GM21825 (cell line): ENCODE data around the gene RPS19.

Experiments
- ATAC-seq: cut with Tn5 transposase; IDR thresholded peaks from one replicate; pipeline ENCODE4 v1.9.1; 2021; ENCODE audit warnings: mild to moderate bottlenecking, moderate library complexity; ENCODE audit not compliant: unreplicated experiment

RPS19 gene

DNA sequence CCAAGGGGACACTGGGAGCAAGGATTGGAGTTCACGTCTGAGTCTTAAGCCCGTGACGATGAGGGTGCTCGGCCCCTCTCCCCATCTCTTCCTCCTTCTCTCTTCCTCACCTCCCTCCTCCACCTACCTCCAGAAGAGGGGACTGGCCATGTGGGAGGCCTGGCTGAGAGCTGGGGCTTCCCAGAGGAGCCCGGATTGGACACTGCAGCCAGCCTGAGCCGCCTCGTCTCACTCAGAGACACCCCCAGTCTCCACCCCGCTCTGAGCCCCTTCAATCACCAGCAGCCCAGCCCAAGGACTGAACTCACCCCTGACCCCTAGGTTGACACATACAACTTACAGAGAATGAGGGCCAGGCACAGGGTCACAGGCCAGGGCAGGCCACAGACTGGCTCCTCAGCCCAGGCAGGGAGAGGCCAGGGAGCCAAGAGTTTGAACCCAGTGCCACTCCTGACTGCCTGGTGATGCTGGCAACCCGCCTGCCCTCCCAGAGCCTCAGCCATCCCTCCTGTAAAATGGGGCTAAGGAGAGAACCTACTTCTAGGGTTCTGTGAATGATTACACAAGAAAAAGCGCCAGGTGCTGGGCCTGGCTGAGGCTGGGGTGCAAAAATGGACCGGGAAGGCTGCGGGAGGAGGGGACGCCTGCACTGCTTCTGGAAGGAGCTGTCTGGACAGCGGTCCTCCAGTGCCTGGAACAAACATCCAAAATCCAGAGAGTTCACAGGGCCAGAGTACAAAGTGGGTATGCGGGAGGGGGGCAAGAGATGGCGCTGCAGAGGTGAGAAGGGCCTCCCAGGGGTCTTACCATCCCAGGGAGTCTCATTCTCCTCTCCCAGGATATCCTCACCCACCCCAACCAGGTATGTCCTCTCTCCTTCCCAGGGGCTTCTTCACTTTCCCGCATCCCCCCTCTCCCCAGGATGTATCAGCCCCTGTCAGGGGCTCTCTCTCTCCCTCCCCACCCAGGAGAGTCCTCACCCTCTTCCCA, 18.2 kb downstream of the RPS19 start:
- no peak for ATAC-seq

DNA sequence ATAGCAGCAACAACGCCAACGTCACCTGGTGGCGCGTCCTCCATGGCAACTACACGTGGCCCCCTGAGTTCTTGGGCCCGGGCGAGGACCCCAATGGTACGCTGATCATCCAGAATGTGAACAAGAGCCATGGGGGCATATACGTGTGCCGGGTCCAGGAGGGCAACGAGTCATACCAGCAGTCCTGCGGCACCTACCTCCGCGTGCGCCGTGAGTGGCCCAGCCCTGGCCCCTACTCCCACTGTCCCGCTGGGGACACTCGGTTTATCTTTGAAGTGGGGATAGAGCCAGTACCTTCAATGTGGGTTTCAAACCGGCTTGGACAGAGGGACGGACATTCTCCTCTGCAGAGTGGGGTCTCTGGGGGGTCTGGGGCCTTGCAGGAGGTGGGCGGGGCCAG, 19.0 kb downstream of the RPS19 start:
- no peak for ATAC-seq

DNA sequence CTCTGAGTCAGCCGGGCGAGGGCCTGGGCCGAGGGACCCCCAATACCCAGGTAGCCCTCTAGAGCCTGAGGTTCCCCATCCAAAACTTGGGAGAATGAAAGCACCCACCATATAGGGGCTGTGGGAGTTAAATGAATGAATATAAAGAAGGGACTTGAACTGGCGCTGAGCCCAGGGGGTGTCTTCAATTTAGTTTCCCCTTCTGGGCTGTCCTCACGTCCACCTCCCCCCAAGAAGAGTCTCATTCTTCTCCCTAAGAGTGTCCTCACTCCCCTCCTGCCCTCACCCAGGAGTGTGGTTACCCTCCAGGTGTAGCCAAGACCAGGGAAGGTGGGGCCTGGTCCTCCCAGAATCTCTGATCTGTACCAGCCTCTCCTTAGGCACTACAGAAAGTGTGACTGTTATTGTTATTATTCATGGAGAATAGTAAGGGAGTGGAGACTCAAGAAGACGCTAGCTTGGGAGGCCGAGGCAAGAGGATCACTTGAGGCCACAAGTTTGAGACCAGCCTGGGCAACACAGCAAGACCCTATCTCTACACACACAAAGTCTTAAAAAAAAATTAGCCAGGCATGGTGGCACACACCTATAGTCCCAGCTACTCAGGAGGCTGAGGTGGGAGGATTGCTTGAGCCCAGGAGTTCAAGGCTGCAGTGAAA, 19.7 kb downstream of the RPS19 start:
- no peak for ATAC-seq

DNA sequence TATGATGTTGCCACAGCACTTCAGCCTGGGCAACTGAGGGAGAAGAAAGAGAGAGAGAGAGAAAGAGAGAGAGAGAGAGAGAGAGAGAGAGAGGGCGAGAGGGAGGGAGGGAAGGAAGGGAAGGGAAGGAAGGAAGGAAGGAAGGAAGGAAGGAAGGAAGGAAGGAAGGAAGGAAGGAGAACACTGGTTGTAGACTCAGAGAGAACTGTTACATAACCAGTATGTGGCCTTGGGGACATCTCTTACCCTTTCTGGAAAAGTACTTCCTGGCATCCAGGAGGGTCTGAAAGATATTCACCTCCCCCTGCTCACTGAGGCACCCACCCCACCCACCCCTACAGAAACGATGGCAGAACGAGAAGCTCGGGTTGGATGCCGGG, 20.3 kb downstream of the RPS19 start:
- no peak for ATAC-seq

GRCh38 chr19:41882568-41883462, 22.8 kb downstream of the RPS19 start, which contains the start of gene ARHGEF1:
Gene ARHGEF1, plus strand, starts transcription at chr19:41883184. Its CDS starts 4,899 bp downstream, at chr19:41888083.
- ATAC-seq, result no peak

DNA sequence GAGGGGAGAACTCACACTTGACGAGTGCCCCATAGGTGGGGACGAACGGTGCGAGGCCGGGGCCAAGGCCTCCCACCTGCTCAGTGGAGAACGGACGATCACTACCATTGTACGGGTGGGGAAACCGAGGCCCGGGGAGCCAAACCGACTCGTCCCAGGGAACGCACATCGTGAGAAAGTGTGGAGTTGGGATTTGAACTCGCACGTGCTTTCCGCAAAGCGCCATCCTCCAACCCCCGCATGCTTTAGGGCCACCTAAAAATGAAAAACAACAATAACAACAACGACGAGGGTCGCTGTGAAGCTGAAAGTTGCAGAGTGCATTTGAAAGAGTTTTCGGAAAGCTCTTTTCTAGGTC, 23.4 kb downstream of the RPS19 start:
- no peak for ATAC-seq

- peak; percentile 58 for ATAC-seq
These were observed 24.0 kb downstream of the RPS19 start for GRCh38 chr19:41883821-41884733.

DNA sequence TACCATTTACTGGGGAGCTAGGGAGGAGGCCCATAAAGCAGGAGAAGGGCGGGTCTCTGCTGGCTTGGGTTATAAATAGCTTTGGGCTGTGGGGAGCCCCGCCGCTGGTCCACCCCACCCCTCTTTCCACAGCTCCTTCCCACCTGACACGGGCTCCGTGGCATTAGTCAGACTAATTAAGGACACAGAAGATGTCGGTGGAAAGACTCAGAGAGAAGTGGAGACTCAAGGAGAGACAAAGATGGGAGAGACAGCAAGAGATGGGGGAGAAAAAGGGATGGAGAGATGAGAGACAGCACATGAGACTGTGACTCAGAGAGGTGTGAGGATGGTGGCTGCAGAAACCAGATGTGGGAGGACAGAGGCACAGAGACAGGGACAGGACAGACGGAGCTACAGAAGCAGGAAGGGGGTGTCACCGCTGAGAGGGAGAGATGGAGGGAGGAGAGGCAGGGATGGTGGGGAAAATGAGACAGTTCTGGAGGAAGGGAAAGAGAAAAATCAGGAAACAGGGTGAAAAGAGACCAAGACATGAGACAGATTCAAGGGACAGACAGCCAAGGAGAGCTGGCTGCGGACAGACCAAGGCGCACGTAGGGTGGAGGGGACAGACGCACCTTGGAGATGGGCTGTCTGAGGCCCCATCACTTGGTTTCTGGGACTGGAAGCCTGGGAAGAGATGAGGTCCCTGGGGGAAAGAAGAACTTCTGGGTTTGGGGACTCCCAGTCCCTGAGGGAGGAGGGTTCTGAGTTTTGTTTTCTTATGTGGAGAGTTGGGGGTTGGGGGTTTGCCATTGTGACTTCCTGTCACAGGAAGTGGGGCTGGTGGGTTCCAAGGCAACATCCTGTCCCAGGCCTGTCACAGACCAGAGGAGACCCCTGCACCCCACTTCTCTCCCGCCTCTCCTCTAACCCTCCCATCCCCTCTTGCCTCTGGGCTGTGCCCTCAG, 27.0 kb downstream of the RPS19 start:
- ATAC-seq, result no peak

DNA sequence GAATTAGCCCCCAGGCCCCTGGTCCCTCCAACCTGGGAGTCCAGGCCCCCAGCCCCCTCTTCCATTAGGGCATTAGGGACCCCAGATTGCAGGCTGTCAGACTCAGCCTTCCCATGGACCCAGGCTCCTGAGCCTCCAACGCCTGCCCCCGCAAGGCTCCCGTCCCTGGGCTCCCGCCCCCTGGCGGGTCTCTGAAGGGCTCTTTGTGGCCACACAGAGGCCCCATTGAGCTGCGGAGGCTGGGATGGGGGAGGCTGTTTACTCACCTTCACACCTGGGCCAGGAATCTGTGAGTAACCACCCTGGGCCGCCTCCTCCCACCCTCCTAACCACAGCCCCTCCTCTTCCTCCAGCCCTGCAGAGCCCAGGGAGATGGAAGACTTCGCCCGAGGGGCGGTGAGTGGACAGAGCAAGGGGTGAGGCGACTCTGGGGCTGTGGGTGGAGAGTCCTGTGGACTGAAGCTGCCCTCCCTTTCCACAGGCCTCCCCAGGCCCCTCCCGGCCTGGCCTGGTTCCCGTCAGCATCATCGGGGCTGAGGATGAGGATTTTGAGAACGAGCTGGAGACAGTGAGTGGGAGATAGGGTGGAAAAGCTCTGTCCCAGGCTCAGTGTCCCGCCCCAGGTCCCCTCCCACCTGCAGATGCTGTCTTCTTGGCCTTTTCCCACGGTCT, 27.8 kb downstream of the RPS19 start:
- ATAC-seq, result no peak

GRCh38 chr19:41888926-41889325, 28.9 kb downstream of the RPS19 start:
- no peak for ATAC-seq

DNA sequence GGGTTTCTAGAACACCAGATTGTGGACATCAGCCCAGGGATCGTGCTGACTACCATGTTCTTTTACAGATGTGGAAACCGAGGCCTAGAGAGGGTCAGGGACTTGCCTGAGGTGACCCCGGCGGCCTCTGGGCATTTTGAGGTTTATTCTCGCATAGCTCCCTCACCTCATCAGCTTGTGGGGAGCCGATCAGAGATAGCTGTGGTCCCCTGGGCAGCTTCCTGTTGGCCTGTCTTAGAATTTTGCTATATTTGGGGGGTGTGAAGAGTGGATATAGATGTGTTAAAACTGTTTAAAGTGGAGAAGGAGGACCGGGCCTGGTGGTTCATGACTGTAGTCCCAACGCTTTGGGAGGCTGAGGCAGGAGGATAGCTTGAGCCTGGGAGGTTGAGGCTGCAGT, 29.8 kb downstream of the RPS19 start:
- ATAC-seq, result no peak

- ATAC-seq, result no peak
These were observed 30.9 kb downstream of the RPS19 start for GRCh38 chr19:41890936-41891335.

DNA sequence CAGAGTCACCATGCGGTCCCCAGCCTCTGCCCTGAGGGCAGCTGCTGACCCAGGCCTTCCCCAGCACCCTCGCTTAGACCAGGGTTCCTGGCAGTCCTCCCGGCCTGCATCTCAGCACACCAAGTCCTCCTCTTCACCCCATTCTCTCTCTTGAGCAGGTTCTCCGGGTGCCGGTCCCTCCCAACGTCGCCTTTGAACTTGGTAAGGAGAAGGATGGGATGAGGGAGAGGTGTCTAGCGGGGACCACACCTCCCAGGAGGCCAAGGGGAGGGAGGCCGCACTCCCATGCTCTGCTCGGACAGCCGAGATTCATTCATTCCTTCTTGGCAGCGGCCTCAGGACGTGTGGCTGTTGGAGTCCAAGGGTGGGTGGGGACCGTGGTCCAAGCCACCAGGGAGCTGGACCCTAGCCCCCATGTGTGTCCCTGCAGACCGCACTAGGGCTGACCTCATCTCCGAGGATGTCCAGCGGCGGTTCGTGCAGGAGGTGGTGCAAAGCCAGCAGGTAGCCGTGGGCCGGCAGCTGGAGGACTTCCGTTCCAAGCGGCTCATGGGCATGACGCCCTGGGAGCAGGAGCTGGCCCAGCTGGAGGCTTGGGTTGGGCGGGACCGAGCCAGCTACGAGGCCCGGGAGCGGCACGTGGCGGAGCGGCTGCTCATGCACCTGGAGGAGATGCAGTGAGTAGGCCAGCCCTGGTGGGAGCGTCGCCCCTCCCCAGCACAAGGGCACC, 32.3 kb downstream of the RPS19 start:
- no peak for ATAC-seq

DNA sequence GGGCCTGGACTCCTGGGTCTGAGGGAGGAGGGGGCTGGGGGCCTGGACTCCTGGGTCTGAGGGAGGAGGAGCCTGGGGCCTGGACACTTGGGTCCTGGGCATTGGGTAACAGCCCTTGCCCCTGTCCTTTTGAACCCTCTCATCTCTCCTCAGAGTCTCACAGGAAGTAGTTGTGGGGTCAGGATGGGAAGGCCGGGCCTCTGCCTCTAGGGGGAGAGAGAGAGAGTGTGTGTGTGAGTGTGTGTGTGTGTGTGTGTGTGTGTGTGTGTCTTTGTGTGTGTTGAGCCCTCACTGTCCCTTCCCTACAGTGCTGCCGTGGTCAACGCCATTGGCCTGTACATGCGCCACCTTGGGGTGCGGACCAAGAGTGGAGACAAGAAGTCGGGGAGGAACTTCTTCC, 33.8 kb downstream of the RPS19 start:
- no peak for ATAC-seq

GRCh38 chr19:41894350-41894749, 34.3 kb downstream of the RPS19 start:
- no peak for ATAC-seq

DNA sequence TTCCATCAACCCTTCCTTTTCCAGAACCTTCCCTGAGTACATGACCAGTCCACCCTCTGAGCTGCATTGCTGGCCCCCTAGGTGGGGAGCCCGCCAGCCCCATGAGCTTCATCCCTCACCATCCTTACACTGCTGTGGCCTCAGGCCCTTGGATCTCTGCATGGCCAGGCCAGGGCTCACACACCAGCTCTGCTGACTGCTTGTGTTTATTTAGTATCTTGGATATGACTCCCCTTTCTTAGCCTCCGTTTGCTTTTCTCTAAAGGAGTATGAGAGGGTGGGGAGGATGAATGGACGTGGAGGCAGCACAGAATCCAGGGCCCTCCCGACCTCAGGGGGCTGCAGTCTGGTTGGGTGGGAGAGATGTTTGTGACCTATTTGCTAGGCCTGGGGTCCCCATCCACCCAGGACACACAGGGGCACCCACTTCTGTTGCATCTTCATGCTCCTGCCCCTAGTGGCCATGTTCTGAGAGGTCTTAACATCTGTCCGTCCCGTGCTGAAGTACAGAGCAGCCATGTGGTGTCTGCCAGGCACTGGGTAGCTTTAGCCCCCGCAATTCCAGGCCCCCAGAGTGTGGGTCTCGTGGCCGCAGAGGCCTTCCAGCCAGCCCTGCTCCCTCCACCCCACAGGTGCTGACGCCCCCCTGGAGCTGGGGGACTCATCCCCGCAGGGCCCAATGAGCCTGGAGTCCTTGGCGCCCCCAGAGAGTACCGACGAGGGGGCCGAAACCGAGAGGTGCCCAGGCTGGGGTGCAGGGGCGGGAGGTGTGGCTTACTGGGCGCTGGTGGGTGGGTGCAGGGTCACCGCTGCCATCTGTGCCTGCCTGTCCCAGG, 35.9 kb downstream of the RPS19 start:
- no peak for ATAC-seq

DNA sequence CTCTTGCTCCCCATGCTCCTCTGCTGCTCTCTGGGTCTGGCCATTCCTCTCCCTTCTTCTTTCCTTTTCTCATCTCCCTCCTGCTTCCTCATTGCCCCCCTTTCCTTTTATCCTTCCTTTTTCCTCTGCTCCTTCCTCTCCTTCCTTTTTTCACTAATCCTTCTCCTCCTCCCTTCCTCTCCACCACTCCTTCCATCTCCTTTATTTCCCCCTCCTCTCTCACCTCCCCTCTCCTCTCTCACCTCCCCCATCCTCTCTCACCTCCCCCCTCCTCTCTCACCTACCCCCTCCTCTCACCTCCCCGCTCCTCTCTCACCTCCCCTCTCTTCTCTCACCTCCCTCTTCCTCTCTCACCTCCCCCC, 36.5 kb downstream of the RPS19 start:
- no peak for ATAC-seq
